NCI-H2029 treated with DMSO at 0.1 percent for 48 hours (cell line): ENCODE measurements around the gene LDLRAD3.

Source experiments
- DNase-seq: peaks from one replicate; lab custom pipeline; 2025; lab: John Stamatoyannopoulos, UW

LDLRAD3 gene

DNA sequence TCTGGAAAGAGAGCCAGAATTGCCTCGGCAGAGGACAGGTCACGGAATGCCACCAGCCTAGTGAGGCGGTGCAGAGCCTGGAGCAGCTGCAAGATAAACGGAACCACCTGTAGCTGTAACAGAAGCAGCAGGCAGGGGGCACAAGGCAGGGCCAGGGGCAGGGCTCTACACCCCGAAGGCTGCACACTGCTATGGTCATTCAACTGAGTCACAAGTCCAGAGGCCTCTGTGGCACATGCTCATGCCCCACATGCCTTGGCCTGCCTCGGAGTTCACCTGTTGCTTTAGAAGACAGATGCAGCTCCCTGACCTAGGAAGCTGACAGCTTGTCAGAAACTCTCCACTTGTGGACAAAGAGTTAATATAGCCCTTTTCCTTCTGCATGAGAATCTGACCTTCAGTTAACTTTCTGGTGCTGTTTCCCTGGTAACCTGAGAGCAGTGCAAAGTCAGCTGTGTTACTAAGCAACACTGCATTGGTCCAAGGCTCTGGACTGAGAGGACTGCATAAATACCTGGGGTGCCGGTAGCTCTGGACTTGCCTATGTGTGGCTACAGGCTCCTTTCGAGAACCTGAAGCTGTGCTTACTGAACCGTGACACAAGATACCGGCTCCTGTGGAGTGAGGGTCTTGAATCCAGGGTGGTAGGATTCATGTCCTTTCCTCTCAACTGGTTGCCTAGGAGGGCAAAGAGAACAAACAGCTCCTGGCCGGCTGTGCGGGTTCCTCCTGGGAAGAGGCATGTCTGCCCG is 334.8 kb downstream of the LDLRAD3 start:
- no peak for DNase-seq

DNA sequence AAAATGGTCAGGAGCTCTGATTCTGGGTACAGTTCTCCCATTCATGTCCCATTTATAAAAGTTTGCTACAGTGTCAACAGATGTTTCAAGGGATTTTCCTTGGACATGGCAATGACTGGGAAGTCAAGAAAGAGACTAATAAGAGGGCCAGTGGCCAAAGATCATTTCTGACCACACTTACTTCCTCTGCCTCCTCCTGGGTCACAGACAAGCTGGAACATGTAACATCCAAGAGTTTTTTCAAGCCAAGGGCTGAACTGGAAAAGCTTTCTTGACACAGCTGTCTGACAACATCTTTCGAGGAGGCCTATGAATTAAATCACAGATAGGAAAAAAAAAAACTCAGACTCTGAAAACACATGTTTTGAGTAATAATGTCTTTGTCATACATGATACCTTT is 336.7 kb downstream of the LDLRAD3 start:
- no peak for DNase-seq
